CD4-positive, alpha-beta T cell treated with Interleukin-2 at 100 ng/mL for 4 hours (primary cell): ENCODE results near the gene CRB2.
A peak's percentile ranks its signal among the peaks of the same experiment; 100 is the strongest.

Experiments
- DNase-seq: peaks from one replicate; pipeline ENCODE4 v3.0.0-alpha.2; 2020; ENCODE audit warnings: low spot score

The CRB2 gene

DNA sequence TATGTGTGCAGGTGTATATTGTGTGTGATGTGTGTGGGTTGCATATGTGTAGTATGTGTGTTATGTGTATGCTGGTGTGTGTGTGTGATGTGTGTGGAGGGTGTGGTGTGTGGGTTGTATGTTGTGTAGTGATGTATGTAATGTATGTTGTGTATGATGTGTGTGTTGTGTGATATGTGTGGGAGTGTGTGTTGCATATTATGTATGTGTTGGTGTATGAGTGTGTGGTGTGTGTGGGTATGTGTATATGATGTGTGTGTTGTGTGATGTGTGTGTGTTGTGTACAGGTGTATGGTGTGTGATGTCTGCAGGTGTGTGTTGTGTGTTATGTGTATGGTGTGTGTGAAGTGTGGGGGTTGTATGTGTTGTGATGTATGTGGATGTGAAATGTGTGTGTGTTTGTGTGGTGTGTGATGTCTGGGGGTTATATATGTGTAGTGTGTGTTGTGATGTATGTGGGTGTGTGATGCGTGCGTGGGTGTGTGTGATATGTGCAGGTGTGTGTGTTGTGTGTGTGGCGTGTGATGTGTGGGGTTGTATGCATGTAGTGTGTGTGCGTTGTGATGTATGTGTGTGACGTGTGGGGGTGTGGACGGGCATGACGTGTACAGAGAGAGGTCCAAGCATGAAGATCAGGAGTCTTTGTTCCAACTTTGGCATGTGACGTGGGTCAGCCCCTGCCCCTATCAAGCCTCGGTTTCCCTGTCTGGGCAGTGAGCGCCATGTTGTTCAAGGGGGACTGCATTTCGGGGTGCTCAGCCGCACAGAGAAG lies 8.5 kb upstream of the CRB2 start:
- no peak for DNase-seq

- DNase-seq = no peak
These were observed 7.5 kb upstream of the CRB2 start for GRCh38 chr9:123348317-123348992.

DNA sequence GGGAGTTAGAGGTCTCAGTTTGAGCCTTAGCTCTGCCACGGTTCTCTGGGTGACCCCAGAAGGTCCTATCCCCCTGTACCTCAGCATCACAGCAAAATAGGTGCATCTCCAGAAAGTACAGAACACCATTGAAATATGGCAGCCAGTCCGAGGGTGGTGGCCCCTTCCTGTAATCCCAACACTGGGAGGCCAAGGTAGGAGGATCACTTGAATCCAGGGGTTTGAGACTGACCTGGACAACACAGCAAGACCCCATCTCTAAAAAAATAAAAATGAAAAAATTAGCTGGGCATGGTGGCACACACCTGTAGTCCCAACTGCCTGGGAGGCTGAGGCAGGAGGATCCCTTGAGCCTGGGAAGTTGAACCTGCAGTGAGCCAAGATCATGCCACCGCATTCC lies 7.0 kb upstream of the CRB2 start:
- no peak for DNase-seq

GRCh38 chr9:123349691-123350480 lies 6.1 kb upstream of the CRB2 start:
- peak; percentile 72 for DNase-seq

GRCh38 chr9:123350590-123351310 lies 5.2 kb upstream of the CRB2 start:
- no peak for DNase-seq

- DNase-seq = no peak
These were observed 3.0 kb upstream of the CRB2 start for GRCh38 chr9:123353041-123353440.

DNA sequence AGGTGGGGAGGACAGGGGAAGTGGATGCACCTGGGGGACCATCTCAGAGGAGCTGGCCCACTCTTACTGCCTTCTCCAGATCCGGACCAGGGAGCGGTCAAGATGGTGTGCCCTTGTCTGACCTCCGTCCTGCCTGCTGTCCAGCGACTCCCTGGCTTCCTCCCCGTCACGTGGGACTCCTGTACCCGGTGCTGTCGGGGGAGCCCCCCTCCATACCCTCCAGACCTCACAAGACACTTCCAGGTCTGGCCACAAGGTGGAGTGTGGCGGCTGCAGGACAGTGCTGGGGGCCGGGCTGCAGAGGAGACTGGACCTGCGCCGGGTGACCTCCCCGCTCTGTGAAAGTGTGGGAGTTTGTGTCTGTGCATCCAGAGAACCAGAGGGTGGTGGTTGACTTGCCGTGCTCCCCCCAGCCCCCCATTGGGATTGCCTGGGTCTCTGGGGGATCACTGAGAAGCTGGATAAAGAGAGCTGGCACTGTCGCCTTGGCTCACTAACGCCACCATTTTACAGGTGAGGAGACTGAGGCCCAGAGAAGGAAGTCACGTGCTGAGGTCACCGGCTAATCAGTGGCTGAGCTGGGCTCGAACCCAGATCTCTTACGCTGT lies 1.9 kb upstream of the CRB2 start:
- peak; percentile 48 for DNase-seq

GRCh38 chr9:123354806-123355508 lies 1.0 kb upstream of the CRB2 start:
- DNase-seq = no peak

DNA sequence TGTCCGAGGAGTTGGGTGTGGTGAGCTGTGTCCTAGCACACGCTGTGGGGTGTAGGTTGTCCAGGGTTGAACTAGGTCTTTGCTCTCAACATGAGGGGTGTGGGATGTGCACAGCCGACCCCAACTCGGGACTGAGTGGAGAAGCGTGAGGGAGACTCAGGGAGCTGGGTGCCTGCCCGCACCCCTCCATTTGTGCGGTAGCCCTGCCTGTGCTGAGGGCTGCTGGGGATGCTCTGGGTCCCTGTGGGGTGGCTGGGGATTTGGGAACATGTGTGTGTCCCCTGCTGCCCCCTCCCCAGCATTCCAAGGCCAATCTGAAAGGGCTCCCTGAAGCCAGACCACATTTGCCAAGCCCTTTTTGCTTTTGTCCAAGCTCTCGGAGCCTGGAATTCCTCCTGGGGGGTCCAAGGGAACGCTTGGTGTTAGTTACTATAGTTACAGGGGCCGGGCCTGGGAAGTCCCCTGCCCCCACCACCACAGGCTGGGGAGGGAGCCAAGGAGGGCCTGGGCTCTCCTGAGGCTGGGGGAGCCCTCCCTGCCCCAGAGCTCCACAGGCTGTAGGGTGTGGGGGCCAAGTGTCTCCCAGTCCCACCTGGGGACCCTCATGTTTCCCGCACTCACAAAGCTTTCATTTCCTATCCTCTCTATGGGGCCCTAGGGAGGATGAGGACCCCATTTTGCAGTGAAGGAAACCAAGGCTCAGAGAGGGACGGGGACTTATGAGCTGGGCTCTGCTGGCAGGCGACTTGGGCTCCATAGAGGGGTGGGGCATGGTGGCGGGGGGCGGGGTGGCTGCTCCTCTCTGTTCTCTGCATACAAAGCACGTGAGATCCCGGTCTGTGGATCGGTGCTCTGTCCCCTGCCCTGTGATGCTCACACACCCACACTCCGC lies 1.1 kb downstream of the CRB2 start:
- DNase-seq = no peak

GRCh38 chr9:123357743-123358059 lies 1.7 kb downstream of the CRB2 start:
- no peak for DNase-seq

GRCh38 chr9:123358181-123358905 lies 2.3 kb downstream of the CRB2 start:
- no peak for DNase-seq

DNA sequence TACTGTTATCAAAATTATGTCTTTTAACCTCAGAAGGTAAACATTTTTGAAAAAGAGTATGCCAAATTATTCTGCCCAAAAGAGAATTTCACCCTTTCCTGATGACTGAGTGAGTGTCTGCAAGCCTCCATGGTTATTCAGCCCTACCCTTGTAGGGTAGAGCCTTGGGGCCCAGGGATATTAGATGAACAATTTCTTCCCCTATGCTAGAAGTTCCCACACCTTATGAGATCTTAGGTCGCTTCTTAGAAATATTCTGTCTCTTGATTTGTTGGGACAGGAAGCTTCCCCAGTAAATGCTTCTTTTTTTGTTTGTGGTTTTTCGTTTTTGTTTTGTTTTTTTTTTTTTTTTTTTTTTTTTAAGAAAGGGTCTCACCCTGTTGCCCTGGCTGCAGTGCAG lies 3.1 kb downstream of the CRB2 start:
- DNase-seq = no peak

DNA sequence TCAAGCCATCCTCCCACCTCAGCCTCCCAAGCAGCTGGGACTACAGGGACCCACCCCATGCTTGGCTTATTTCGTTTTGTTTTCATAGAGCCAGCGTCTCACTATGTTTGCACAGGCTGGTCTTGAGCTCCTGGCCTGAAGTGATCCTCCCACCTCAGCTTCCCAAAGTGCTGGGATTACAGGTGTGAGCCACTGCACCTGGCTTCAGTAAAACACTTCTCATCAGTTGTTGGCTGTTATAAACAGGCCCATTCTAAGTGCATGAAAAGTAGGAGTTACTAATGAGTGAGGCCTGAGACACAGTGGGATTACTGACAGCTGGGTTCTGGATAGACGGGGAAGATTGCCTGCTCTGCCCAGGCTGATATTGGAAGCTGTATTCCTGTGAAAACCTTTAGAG lies 3.5 kb downstream of the CRB2 start:
- no peak for DNase-seq

- no peak for DNase-seq
These were observed 4.4 kb downstream of the CRB2 start for GRCh38 chr9:123360161-123361085.

- no peak for DNase-seq
These were observed 5.2 kb downstream of the CRB2 start for GRCh38 chr9:123361086-123361730.

DNA sequence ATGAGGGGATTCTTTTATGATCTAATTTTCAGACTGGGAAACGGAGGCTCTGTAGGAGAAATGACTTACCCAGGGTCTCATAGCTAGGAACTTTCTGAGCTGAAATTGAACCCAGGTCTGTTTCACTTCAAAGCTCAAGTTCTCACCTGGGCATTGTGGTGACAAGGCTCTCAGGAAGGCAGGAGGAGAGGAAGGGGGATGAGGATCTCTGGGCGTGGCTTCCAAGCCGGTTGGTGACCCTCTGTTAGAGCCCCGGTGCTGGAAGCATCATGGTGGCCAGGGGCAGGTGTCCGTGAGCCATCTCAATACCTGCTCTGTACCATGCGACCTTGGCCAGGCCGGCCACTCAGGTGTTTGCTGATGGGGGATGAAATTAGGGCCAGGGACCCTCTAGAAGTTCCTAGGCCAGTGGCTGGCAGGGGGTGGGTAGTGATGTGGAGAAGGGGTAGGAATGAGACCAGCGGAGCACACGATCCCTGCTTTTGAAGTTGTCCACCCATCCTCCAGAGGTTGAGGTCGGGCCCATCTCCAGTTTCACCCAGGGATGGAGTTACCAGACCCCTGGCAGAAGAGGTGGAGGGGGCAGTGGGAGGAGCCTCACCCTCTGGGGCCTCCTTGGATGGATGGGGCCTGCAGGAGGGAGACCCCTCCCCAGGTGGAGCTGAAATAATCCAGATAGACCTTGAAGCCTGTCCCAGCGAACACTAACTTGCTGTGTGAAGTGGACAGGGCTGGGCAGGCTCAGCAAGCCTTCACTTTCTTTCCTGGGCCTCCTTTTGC lies 5.9 kb downstream of the CRB2 start:
- DNase-seq = no peak

GRCh38 chr9:123362856-123363255 lies 6.9 kb downstream of the CRB2 start:
- no peak for DNase-seq
